ENCODE results near the gene LBH.

The LBH gene

GRCh38 chr2:30285758-30286157 is 54.4 kb downstream of the LBH start:
- DNase-seq (ENCODE audit: low read depth), result no peak
- H3K4me3 ChIP-seq (ENCODE audit: low read length), result no peak overlapping the region
- TF ChIP-seq CTCF (conservative IDR thresholded peaks at IDR 0.05; ENCODE audit: low read length), result no peak

DNA sequence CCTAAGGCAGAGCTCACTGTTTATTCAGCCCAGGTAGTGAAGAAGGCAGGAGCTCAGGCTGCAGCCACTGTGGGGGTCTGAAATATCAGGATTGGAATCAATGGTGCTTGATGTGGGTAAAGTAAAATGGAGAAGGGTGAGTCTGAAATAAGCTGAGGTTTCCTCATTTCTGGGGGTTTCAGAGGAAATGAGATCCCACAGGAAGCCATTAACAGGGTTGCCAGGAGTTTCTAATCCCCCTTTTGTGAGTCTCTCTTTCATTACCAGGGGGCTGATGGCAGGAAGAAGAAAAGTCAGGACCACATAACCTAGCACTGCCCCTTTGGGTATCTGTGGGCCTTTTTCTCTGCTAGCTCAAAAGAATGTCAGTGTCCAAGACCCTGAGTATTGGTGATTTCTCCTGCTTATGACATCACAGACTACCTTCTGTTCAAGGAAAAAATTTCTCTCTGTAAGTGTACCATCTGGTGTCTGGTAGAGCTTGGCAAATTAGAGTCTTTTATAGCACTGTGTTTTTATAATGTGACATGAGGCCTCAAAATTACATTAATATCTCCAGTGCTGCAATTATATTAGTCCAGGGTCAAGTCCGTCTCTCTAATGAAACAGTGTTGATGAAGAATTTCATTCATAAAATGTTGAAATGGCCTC is 56.0 kb downstream of the LBH start:
- no peak for TF ChIP-seq CTCF (conservative IDR thresholded peaks at IDR 0.05; ENCODE audit: low read length)
- no peak for DNase-seq (ENCODE audit: low read depth)
- no peak overlapping the region for H3K4me3 ChIP-seq (ENCODE audit: low read length)

GRCh38 chr2:30287857-30288513 is 56.7 kb downstream of the LBH start:
- no peak for TF ChIP-seq CTCF (conservative IDR thresholded peaks at IDR 0.05; ENCODE audit: low read length)
- no peak overlapping the region for H3K4me3 ChIP-seq (ENCODE audit: low read length)

GRCh38 chr2:30288561-30288960 is 57.2 kb downstream of the LBH start:
- no peak for TF ChIP-seq CTCF (conservative IDR thresholded peaks at IDR 0.05; ENCODE audit: low read length)
- DNase-seq (ENCODE audit: low read depth), result peak; percentile 94
- H3K4me3 ChIP-seq (ENCODE audit: low read length), result no peak overlapping the region

More at GRCh38 chr2:30287857-30288513, 56.7 kb downstream of the LBH start:
- no peak for DNase-seq (ENCODE audit: low read depth)

DNA sequence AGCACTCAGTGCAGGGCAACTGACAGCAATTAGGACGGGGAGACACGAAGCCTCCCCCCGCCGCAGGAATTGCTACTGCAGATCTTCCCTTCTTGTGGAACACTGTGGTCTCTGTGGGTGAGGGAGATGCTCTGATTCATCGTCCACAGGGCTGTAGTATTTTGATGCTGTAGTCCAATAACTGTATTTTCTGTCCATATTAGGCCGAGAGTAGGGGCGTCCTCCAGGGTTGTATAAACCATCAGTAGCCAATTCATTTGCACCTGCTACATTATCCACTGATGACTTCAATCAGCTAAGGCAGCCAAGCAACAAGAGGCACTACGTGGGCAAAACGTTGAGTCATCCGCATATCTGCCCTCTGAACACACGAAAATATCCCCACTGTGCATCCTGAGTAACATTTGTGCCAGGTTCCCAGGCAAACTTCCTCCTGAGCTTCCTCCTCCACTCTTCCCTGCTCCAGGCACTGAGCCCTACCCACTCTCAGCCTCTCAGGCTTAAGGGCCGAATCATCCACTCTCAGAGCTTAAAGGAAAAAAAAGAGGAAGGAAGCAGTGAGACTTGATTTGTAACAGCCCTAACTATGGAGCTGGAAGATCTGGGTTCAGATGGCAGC is 62.1 kb downstream of the LBH start:
- no peak for TF ChIP-seq CTCF (conservative IDR thresholded peaks at IDR 0.05; ENCODE audit: low read length)
- H3K4me3 ChIP-seq (ENCODE audit: low read length), result no peak overlapping the region
- peak; percentile 99 for DNase-seq (ENCODE audit: low read depth)

- no peak for DNase-seq (ENCODE audit: low read depth)
- TF ChIP-seq CTCF (conservative IDR thresholded peaks at IDR 0.05; ENCODE audit: low read length), result no peak
- no peak overlapping the region for H3K4me3 ChIP-seq (ENCODE audit: low read length)
Measured at GRCh38 chr2:30294133-30294532, 62.8 kb downstream of the LBH start.

GRCh38 chr2:30296496-30296895 is 65.2 kb downstream of the LBH start:
- H3K4me3 ChIP-seq (ENCODE audit: low read length), result no peak overlapping the region
- TF ChIP-seq CTCF (conservative IDR thresholded peaks at IDR 0.05; ENCODE audit: low read length), result no peak
- DNase-seq (ENCODE audit: low read depth), result no peak

Data from AG10803 (cell line).